HFFc6 (cell line): ENCODE results near the gene OLA1. TPM values are rescaled to one million over a fixed set of nuclear protein-coding genes. Genes with fewer than 3 reads are reported as not detected.
A peak's percentile ranks its signal among the peaks of the same experiment; 100 is the strongest.

ENCODE experiments used
- DNase-seq: peaks from one replicate; pipeline ENCODE4 v3.0.0-alpha.2; 2018
- H3K27ac Mint-ChIP-seq: 2 replicates; pipeline ENCODE4 v1.8.0; 2020; ENCODE audit warnings: mild to moderate bottlenecking, mixed read lengths
- H3K27me3 Mint-ChIP-seq: 2 replicates; pipeline ENCODE4 v1.8.0; 2021; ENCODE audit warnings: mild to moderate bottlenecking, moderate library complexity, mixed read lengths; ENCODE audit not compliant: insufficient read depth
- H3K36me3 Mint-ChIP-seq: 2 replicates; pipeline ENCODE4 v1.8.0; 2021; ENCODE audit warnings: low read depth, mixed read lengths
- H3K4me1 Mint-ChIP-seq: 2 replicates; pipeline ENCODE4 v1.8.0; 2020; ENCODE audit warnings: low read depth, mixed read lengths
- H3K4me3 Mint-ChIP-seq: 2 replicates; pipeline ENCODE4 v1.8.0; 2020; ENCODE audit warnings: mild to moderate bottlenecking, moderate library complexity, mixed read lengths
- H3K9me3 Mint-ChIP-seq: 2 replicates; pipeline ENCODE4 v1.8.0; 2020; ENCODE audit warnings: mild to moderate bottlenecking, mixed read lengths
- long read RNA-seq: library from polyadenylated mRNA; unstranded; transcript quantifications from one replicate; pipeline ENCODE4 v2.0.0, GENCODE V29; 2019
- total RNA-seq, 6 experiments: library from RNA; stranded (reverse); fragmentation: NEBNext Ultra II Directional; extraction: Animal tissue kit (Norgen Biotek cat#: 25700); gene quantifications; 2 replicates in 1 of 6; 3 replicates in 5 of 6; pipeline ENCODE4 v1.2.3, GENCODE V29; 2021
- TF ChIP-seq, protein P1 (sequence below): fragments of 200-600 bp; sonication (generic); IDR thresholded peaks from 2 replicates; pipeline ENCODE4 v1.5.0; 2021; ENCODE audit warnings: antibody characterized with exemption, mild to moderate bottlenecking

Gene OLA1
- total RNA-seq = 100 to 1,000 TPM; 105 to 123 (median 106) TPM
- long read RNA-seq, full-length matches to known transcripts = 223 of 251 reads
- long read RNA-seq, partial matches to known transcripts = 11 of 251 reads
- long read RNA-seq, other reads (novel, unspliced or antisense) = 17 of 251 reads

DNA sequence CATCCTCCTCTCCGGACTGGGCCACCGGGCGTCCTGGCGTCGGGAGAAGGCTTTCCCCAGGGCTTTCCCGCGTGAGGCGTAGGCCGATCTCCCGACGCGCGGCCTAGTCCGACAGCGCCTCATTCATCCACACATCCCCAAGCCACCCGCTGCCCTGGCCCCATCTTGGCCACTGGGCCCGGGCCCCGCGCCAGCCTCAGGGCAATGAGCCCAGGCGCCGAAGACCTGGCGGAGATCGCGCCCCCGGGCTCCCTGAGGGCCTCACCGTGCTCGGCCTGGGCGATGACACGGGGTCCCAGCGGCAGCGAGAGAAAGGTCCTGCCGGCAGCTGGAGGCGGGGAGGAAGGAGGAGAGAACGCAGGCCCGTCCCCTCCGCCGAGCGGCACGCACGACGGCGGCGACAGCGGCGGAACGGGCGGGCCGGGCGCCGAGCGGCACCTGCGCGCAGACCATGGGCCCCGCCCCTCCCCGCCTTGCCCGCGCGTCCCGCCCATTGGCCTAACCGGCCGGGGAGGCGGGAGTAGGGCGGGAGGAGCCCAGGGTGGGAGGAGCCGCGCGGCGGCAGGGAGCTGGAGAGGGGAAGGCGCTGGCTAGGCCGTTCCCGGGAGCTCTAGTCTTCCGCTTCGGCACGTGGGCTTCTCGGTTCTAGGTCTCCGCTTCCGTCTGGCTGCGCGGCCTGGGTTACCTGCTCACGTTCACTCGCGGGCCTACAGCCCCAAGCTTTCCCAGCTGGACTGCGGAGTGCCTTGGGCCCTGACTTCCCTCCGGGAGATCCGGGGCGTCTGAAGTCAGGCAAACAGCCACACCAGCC lies at the start of gene OLA1:
TSS of gene OLA1 (minus strand) at position 346 of the 811 bp plus-strand sequence. CDS start 1,717 bp downstream, outside the sequence.
- Mint-ChIP-seq H3K9me3 (no peaks in the 10 kb centered on the region), H3K4me3 (peak within 1 kb of the TSS; percentile 91), H3K36me3 (peaks cover 13% of the 10 kb centered on the region), H3K4me1 (peaks cover 32% of the 10 kb centered on the region), H3K27me3 (no peaks in the 10 kb centered on the region), H3K27ac (peak within 1 kb of the TSS; percentile 86)
- TF ChIP-seq, protein P1, sequence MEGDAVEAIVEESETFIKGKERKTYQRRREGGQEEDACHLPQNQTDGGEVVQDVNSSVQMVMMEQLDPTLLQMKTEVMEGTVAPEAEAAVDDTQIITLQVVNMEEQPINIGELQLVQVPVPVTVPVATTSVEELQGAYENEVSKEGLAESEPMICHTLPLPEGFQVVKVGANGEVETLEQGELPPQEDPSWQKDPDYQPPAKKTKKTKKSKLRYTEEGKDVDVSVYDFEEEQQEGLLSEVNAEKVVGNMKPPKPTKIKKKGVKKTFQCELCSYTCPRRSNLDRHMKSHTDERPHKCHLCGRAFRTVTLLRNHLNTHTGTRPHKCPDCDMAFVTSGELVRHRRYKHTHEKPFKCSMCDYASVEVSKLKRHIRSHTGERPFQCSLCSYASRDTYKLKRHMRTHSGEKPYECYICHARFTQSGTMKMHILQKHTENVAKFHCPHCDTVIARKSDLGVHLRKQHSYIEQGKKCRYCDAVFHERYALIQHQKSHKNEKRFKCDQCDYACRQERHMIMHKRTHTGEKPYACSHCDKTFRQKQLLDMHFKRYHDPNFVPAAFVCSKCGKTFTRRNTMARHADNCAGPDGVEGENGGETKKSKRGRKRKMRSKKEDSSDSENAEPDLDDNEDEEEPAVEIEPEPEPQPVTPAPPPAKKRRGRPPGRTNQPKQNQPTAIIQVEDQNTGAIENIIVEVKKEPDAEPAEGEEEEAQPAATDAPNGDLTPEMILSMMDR = no peak; the same call in 1 of the 2 replicates
- DNase-seq = peak; percentile 86

DNA sequence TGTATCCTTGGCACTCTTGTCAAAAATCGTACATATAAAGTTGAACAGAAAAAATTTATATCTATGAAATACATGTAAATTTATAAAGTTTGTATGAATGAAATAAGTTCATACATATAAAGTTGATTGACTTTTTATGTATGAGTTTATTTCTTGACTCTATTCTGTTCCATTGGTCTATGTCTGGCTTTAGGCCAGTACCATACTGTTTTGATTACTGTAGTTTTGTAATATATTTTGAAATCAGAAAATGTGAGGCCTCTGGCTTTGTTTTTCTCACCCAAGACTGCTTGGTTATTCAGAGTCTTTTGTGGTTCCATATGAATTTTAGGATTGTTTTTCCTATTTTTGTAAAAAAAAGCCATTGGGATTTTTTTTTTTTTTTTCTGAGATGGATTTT lies 44.6 kb upstream of the OLA1 start:
- no peak for DNase-seq
- TF ChIP-seq, protein P1 = no peak
- H3K36me3 Mint-ChIP-seq = peaks cover 4% of the 10 kb centered on the region; the same call in 1 of the 2 replicates
- no peak overlapping the region for H3K4me3 Mint-ChIP-seq
- H3K27me3 Mint-ChIP-seq = peaks cover 16% of the 10 kb centered on the region
- H3K4me1 Mint-ChIP-seq = no peaks in the 10 kb centered on the region
- H3K9me3 Mint-ChIP-seq = peaks cover 23% of the 10 kb centered on the region
- no peak overlapping the region for H3K27ac Mint-ChIP-seq

DNA sequence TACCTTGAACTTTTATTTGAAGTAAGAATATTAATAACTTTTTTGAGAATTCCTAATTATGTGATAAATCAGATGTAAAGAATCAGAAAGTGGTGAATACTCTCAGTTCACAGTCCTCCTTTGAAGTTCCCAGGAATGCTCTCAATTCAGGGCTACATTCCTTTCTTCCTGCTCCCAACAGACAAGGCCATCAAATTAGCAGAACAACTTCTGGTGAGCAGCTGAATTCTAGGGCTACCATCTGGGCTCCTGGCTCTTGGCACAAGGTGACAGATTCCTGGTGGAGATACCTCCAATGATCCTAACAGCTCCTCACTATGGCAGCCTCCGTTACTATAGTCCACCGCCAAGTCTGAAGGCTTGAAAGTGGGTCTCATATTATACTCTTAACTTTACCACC lies 37.8 kb upstream of the OLA1 start:
- H3K9me3 Mint-ChIP-seq = peaks cover 13% of the 10 kb centered on the region; the same call in 1 of the 2 replicates
- TF ChIP-seq, protein P1 = no peak
- H3K4me3 Mint-ChIP-seq = no peak overlapping the region
- no peaks in the 10 kb centered on the region for H3K36me3 Mint-ChIP-seq
- H3K27ac Mint-ChIP-seq = no peak overlapping the region
- no peaks in the 10 kb centered on the region for H3K4me1 Mint-ChIP-seq
- DNase-seq = no peak
- H3K27me3 Mint-ChIP-seq = peaks cover 27% of the 10 kb centered on the region

DNA sequence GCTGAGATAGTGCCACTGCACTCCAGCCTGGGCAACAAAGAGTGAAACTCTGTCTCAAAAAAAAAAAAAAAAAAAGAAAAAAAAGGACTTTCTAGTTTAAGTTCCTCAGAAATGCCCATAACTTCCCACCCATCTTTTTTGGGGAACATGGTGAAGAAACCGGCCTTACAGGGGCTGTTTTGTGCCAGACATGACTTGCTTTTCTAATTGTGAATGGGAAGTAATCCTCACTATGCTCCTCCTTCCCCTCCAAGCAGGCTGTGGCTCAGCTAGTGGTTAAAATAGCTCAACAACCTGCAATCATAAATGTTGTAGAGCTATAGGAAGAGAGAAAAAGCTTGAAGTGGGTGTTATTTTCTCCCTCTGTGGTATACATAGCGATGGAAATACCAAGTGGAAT lies 34.1 kb upstream of the OLA1 start:
- H3K4me1 Mint-ChIP-seq = no peaks in the 10 kb centered on the region

DNA sequence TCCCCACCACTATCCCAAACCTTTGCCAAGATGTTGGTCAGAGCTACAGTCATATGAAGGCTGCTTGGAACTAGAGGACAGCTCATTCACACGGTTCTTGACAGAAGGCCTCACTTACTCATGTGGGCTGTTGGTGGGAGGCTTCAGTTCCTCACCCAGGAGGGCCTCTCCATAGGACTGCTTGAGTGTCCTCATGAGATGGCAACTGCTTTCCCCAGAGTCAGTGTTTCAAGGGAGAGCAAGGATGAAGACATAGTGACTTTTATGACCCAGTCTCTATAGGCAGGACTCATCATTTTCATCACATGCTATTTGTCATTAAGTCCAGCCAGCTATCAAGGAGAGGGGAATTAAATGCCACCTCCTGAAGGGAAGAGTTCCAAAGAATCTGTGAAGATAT lies 33.4 kb upstream of the OLA1 start:
- no peak overlapping the region for H3K4me3 Mint-ChIP-seq
- no peaks in the 10 kb centered on the region for H3K36me3 Mint-ChIP-seq
- no peak overlapping the region for H3K27ac Mint-ChIP-seq
- H3K9me3 Mint-ChIP-seq = no peaks in the 10 kb centered on the region
- no peak for DNase-seq
- H3K27me3 Mint-ChIP-seq = peaks cover 19% of the 10 kb centered on the region
- TF ChIP-seq, protein P1 = no peak
- H3K4me1 Mint-ChIP-seq = no peaks in the 10 kb centered on the region

More for the DNA sequence above, 34.1 kb upstream of the OLA1 start:
- TF ChIP-seq, protein P1 = no peak
- Mint-ChIP-seq H3K27ac (no peak overlapping the region), H3K9me3 (no peaks in the 10 kb centered on the region), H3K36me3 (no peaks in the 10 kb centered on the region), H3K27me3 (peaks cover 19% of the 10 kb centered on the region), H3K4me3 (no peak overlapping the region)
- no peak for DNase-seq
